Activated B cell treated with CpG ODN at 0.5 μM for 24 hours (primary cell): Measurements from ENCODE around the gene TGM1. TPM values are rescaled to one million over a fixed set of nuclear protein-coding genes. Genes with fewer than 3 reads are reported as not detected.
"Not testable (repeated sequence)": the region's sequence is repeated elsewhere in the genome, so short reads cannot be mapped to it uniquely, and the experiment has no call there.

Source experiments
- ATAC-seq: fragments of 200-7000 bp; cut with Tn5 transposase; one replicate; pipeline ENCODE4 v1.10.0; 2021; ENCODE audit warnings: low read depth, mild to moderate bottlenecking, moderate library complexity
- CTCF ChIA-PET: fragments of 350-600 bp; sonication (Branson Sonifier 250); formaldehyde crosslinking; loops from one replicate; lab custom pipeline; 2021; ENCODE audit warnings: antibody characterized with exemption; lab: Charles Lee
- POLR2A ChIA-PET: fragments of 350-600 bp; sonication (Branson Sonifier 250); formaldehyde crosslinking; loops from one replicate; lab custom pipeline; 2021; ENCODE audit warnings: antibody characterized with exemption; lab: Charles Lee
- DNase-seq: peaks from one replicate; pipeline ENCODE4 v3.0.0; 2022
- H3K27ac Mint-ChIP-seq: one replicate; pipeline ENCODE4 v1.8.0; 2020; ENCODE audit warnings: mixed read lengths
- H3K27me3 Mint-ChIP-seq: one replicate; pipeline ENCODE4 v1.8.0; 2021; ENCODE audit warnings: mixed read lengths
- H3K36me3 Mint-ChIP-seq: one replicate; pipeline ENCODE4 v1.8.0; 2021; ENCODE audit warnings: low read depth, mixed read lengths
- H3K4me1 Mint-ChIP-seq: one replicate; pipeline ENCODE4 v1.8.0; 2021; ENCODE audit warnings: mixed read lengths
- H3K4me3 Mint-ChIP-seq: one replicate; pipeline ENCODE4 v1.8.0; 2020; ENCODE audit warnings: mild to moderate bottlenecking, mixed read lengths
- H3K9me3 Mint-ChIP-seq: one replicate; pipeline ENCODE4 v1.8.0; 2020; ENCODE audit warnings: mixed read lengths
- CTCF ChIP-seq: fragments of 200-600 bp; IDR thresholded peaks from one replicate; pipeline ENCODE4 v1.8.0; 2022; ENCODE audit warnings: antibody characterized with exemption, mild to moderate bottlenecking
- intact Hi-C: fragments of 100-400 bp; cut with micrococcal nuclease; formaldehyde crosslinking; loops from one replicate; pipeline ENCODE4 v1.15.1; 2024
- total RNA-seq: library from RNA; stranded (reverse); gene quantifications from 2 replicates; pipeline ENCODE4 v1.2.3, GENCODE V29; 2022

The TGM1 gene
- total RNA-seq, 1 donor from 2014 or later = 6.5 TPM

GRCh38 chr14:24247422-24247821 lies 15.6 kb downstream of the TGM1 start:
- CTCF ChIA-PET = interaction anchor here (0.9 to 3.1 kb wide), 5 partner anchors 23 to 61 kb away, joined by 3 to 15 read pairs (median 4); partner anchors contain the start of gene CIDEB
- H3K27me3 Mint-ChIP-seq = no peaks in the 10 kb centered on the region
- POLR2A ChIA-PET = interaction anchor here (0.6 to 11.1 kb wide), 16 partner anchors 10 to 1402 kb away, joined by 3 to 242 read pairs (median 4); partner anchors contain the start of genes CHMP4A, DCAF11, DHRS1 and MDP1
- H3K36me3 Mint-ChIP-seq = peaks cover 13% of the 10 kb centered on the region
- peak overlapping the region; percentile 65 for H3K27ac Mint-ChIP-seq
- no peak overlapping the region for H3K4me3 Mint-ChIP-seq
- DNase-seq (no peak), ATAC-seq (no peak)
- no peak for TF ChIP-seq CTCF
- H3K4me1 Mint-ChIP-seq = peaks cover 27% of the 10 kb centered on the region
- H3K9me3 Mint-ChIP-seq = no peaks in the 10 kb centered on the region
- intact Hi-C loops = no loop called here

GRCh38 chr14:24246765-24247212 lies 16.2 kb downstream of the TGM1 start:
- no peak for TF ChIP-seq CTCF
- Mint-ChIP-seq H3K4me3 (peak overlapping the region; percentile 76), H3K27me3 (no peaks in the 10 kb centered on the region), H3K36me3 (peaks cover 17% of the 10 kb centered on the region), H3K27ac (peak overlapping the region; percentile 90), H3K9me3 (no peaks in the 10 kb centered on the region), H3K4me1 (peaks cover 32% of the 10 kb centered on the region)
- ATAC-seq (no peak), DNase-seq (peak; percentile 11)
- intact Hi-C loops = no loop called here
- ChIA-PET CTCF (interaction anchor here (0.9 to 3.1 kb wide), 6 partner anchors 24 to 61 kb away, joined by 3 to 15 read pairs (median 4); partner anchors contain the start of genes CIDEB, DHRS1 and NOP9), POLR2A (interaction anchor here (0.5 to 11.1 kb wide), 19 partner anchors 10 to 1402 kb away, joined by 3 to 242 read pairs (median 4); partner anchors contain the start of genes CHMP4A, DCAF11, DHRS1 and NOP9)

GRCh38 chr14:24245350-24245749 lies 17.6 kb downstream of the TGM1 start:
- peak; percentile 6 for DNase-seq
- intact Hi-C loops, H3K4me3 Mint-ChIP-seq, H3K27me3 Mint-ChIP-seq, ATAC-seq, H3K9me3 Mint-ChIP-seq, H3K27ac Mint-ChIP-seq: not testable (repeated sequence)
- ChIA-PET POLR2A (interaction anchor here (0.6 to 11.1 kb wide), 6 partner anchors 10 to 123 kb away, joined by 3 to 242 read pairs (median 18); partner anchors contain the start of genes DHRS1, NOP9 and RABGGTA), CTCF (interaction anchor here (2.6 kb wide), 1 partner anchor 63 kb away, joined by 15 read pairs; the partner anchor contains the start of gene CIDEB)
- Mint-ChIP-seq H3K4me1 (peaks cover 45% of the 10 kb centered on the region), H3K36me3 (peaks cover 22% of the 10 kb centered on the region)

GRCh38 chr14:24243336-24243836 lies 19.6 kb downstream of the TGM1 start:
- peak overlapping the region; percentile 99 for H3K4me3 Mint-ChIP-seq
- ChIA-PET POLR2A (interaction anchor here (1.2 to 11.1 kb wide), 31 partner anchors 8 to 922 kb away, joined by 3 to 242 read pairs (median 20); partner anchors contain the start of genes CBLN3, CHMP4A, CIDEB and DCAF11), CTCF (interaction anchor here (0.6 to 3.8 kb wide), 23 partner anchors 10 to 198 kb away, joined by 3 to 139 read pairs (median 6); partner anchors contain the start of genes CHMP4A, CIDEB, DHRS1 and GMPR2)
- peaks cover 64% of the 10 kb centered on the region for H3K4me1 Mint-ChIP-seq
- no peak for TF ChIP-seq CTCF
- peak overlapping the region; percentile 100 for H3K27ac Mint-ChIP-seq
- ATAC-seq (no peak), DNase-seq (no peak)
- peaks cover 38% of the 10 kb centered on the region for H3K36me3 Mint-ChIP-seq
- H3K9me3 Mint-ChIP-seq = no peaks in the 10 kb centered on the region
- no peaks in the 10 kb centered on the region for H3K27me3 Mint-ChIP-seq
- intact Hi-C loops = loop anchor here (1.0 to 2.0 kb wide), 3 partner anchors 35 to 193 kb away; no protein-coding TSS in a partner anchor

GRCh38 chr14:24241829-24242443 lies 21.0 kb downstream of the TGM1 start:
- H3K36me3 Mint-ChIP-seq = peaks cover 52% of the 10 kb centered on the region

More at GRCh38 chr14:24241829-24242443, 21.0 kb downstream of the TGM1 start:
- peak; percentile 91 for DNase-seq
- peak; percentile 81 for ATAC-seq
- intact Hi-C loops = loop anchor here (1.0 to 2.0 kb wide), 14 partner anchors 10 to 228 kb away; partner anchors contain the start of genes CHMP4A, DCAF11, GMPR2 and IRF9
- Mint-ChIP-seq H3K4me1 (peaks cover 68% of the 10 kb centered on the region), H3K9me3 (no peaks in the 10 kb centered on the region), H3K27ac (peak overlapping the region; percentile 100), H3K4me3 (peak overlapping the region; percentile 99), H3K27me3 (no peaks in the 10 kb centered on the region)
- CTCF ChIA-PET = interaction anchor here (0.7 to 3.8 kb wide), 25 partner anchors 17 to 200 kb away, joined by 3 to 139 read pairs (median 6); partner anchors contain the start of genes CHMP4A, CIDEB, DHRS1 and IRF9
- POLR2A ChIA-PET = interaction anchor here (0.6 to 11.1 kb wide), 51 partner anchors 9 to 1147 kb away, joined by 3 to 242 read pairs (median 7); partner anchors contain the start of genes ACIN1, C14orf119, CBLN3 and CHMP4A
- no peak for TF ChIP-seq CTCF
